K562 (cell line): Measurements from ENCODE around the gene SPAG16. TPM values are rescaled to one million over a fixed set of nuclear protein-coding genes. Genes with fewer than 3 reads are reported as not detected.

Source experiments
- ATAC-seq: fragments of 200-7000 bp; cut with Tn5 transposase; 3 replicates; pipeline ENCODE4 v1.9.1; 2020; ENCODE audit warnings: moderate library complexity
- BruUV-seq: library from RNA; stranded (reverse); fragments of 400-500 nt; replicated peaks from 2 replicates; lab custom pipeline; 2021; lab: Mats Ljungman, UMichigan
- CTCF ChIA-PET: fragments of 300-600 bp; formaldehyde crosslinking; extraction: SDS; loops from one replicate; lab custom pipeline; 2021; ENCODE audit warnings: low intra/inter-chr PET ratio; lab: Yijun Ruan, JAX
- POLR2A ChIA-PET: fragments of 300-600, 350-650 bp; sonication (Branson Sonifier 250); formaldehyde crosslinking; extraction: SDS; loops from one replicate; lab custom pipeline; 2021; ENCODE audit warnings: antibody characterized with exemption, inconsistent platforms; lab: Yijun Ruan, JAX
- DNase-seq, 4 experiments: peaks; one replicate each; pipeline versions ENCODE4 v3.0.0 to v3.0.0-alpha.2; 2011 to 2018; ENCODE audit warnings: low spot score in 3 of 4, mixed read lengths in 3 of 4; ENCODE audit errors: extremely low read depth in 1 of 4
- FAIRE-seq: peaks from 2 replicates; lab custom pipeline; 2011; peaks lifted over from hg19 to GRCh38; lab: Jason Lieb, UNC
- H2AFZ ChIP-seq: 2 replicates; pipeline ENCODE4 v1.6.0; 2011; ENCODE audit warnings: low read depth, low read length, control low read depth, inconsistent platforms
- H3K27ac ChIP-seq: fragments of 200-600 bp; 3 replicates; pipeline ENCODE4 v1.8.0; 2011; ENCODE audit warnings: low read depth, mild to moderate bottlenecking, control low read depth, inconsistent platforms, low read length, moderate library complexity, mixed read lengths; ENCODE audit errors: extremely low read depth
- H3K27me3 ChIP-seq, 2 experiments: fragments of 300-600 bp in 1 of 2; 2 replicates in 1 of 2; 3 replicates in 1 of 2; pipeline versions ENCODE4 v1.6.0 to v1.8.0; 2011; ENCODE audit warnings: inconsistent platforms in 2 of 2, low read length in 2 of 2, mild to moderate bottlenecking in 1 of 2, mixed read lengths in 1 of 2, moderate library complexity in 1 of 2; ENCODE audit not compliant: control insufficient read depth in 2 of 2, insufficient read depth in 2 of 2
- H3K36me3 ChIP-seq: fragments of 300-600 bp; 3 replicates; pipeline ENCODE4 v1.8.0; 2011; ENCODE audit warnings: mild to moderate bottlenecking, low read length, inconsistent platforms; ENCODE audit not compliant: control insufficient read depth, insufficient read depth
- H3K4me1 ChIP-seq, 2 experiments: fragments of 200-600 bp in 1 of 2; replicated peaks in 1 of 2; 2 replicates in 1 of 2; 3 replicates in 1 of 2; pipeline versions ENCODE4 v1.5.1 to v1.8.0; 2011; ENCODE audit warnings: inconsistent platforms in 2 of 2, low read length in 2 of 2, mild to moderate bottlenecking in 1 of 2, mixed read lengths in 1 of 2, moderate library complexity in 1 of 2; ENCODE audit not compliant: control insufficient read depth in 2 of 2, insufficient read depth in 2 of 2
- H3K4me2 ChIP-seq: 2 replicates; pipeline ENCODE4 v1.6.1; 2011; ENCODE audit warnings: low read length, control low read depth, inconsistent platforms, mixed read lengths; ENCODE audit not compliant: insufficient read depth
- H3K4me3 ChIP-seq: fragments of 200-600 bp; sonication (generic), shearing (Covaris generic); 2 replicates; pipeline ENCODE4 v1.5.1; 2016; ENCODE audit warnings: control low read depth, inconsistent platforms
- H3K79me2 ChIP-seq: fragments of 200-600 bp; 3 replicates; pipeline ENCODE4 v1.8.0; 2011; ENCODE audit warnings: low read length, inconsistent platforms; ENCODE audit not compliant: control insufficient read depth, insufficient read depth
- H3K9ac ChIP-seq, 2 experiments: 2 replicates each; pipeline versions ENCODE4 v1.6.0 to v1.6.1; 2011; ENCODE audit warnings: low read depth in 2 of 2, low read length in 2 of 2, control low read depth in 1 of 2, inconsistent platforms in 1 of 2, mild to moderate bottlenecking in 1 of 2, mixed read lengths in 1 of 2; ENCODE audit not compliant: insufficient read depth in 1 of 2
- H3K9me1 ChIP-seq: one replicate; pipeline ENCODE4 v1.6.0; 2011; ENCODE audit warnings: inconsistent platforms, mild to moderate bottlenecking, low read length, moderate library complexity; ENCODE audit not compliant: control insufficient read depth, insufficient read depth
- H3K9me3 ChIP-seq: replicated peaks from 2 replicates; pipeline ENCODE4 v1.5.1; 2011; ENCODE audit warnings: low read depth, low read length, inconsistent platforms; ENCODE audit not compliant: control insufficient read depth, insufficient read depth
- H4K20me1 ChIP-seq: replicated peaks from 2 replicates; pipeline ENCODE4 v1.6.1; 2011; ENCODE audit warnings: low read length, inconsistent platforms, mixed read lengths; ENCODE audit not compliant: control insufficient read depth, insufficient read depth
- BRD9 ChIP-seq: fragments of 450-650 bp; IDR thresholded peaks from 2 replicates; pipeline ENCODE4 v1.6.1; 2018; ENCODE audit warnings: low read depth; ENCODE audit not compliant: partially characterized antibody
- CHD4 ChIP-seq: fragments of 200-600 bp; sonication (generic); IDR thresholded peaks from 3 replicates; pipeline ENCODE4 v1.6.1; 2012; ENCODE audit warnings: low read depth, mild to moderate bottlenecking, mixed read lengths, low read length, inconsistent platforms; ENCODE audit not compliant: insufficient read depth, insufficient replicate concordance, poor library complexity, severe bottlenecking
- MXI1 ChIP-seq: IDR thresholded peaks from 2 replicates; pipeline ENCODE4 v1.6.1; 2011; ENCODE audit warnings: low read depth, mild to moderate bottlenecking, improper control_type of control experiment, low read length
- ZNF224 ChIP-seq: sonication (generic); formaldehyde crosslinking; IDR thresholded peaks from 2 replicates; pipeline ENCODE4 v1.8.0; 2022; ENCODE audit warnings: mild to moderate bottlenecking, missing genetic modification reagents
- WGBS: fragments of 100-300 bp; shearing (Covaris generic); methylation state at CpG from one replicate; pipeline ENCODE4 v1.1.6; 2016; ENCODE audit warnings: low coverage, mixed read lengths; ENCODE audit not compliant: insufficient coverage; ENCODE audit errors: missing lambda C conversion rate; 5-methylcytosine and 5-hydroxymethylcytosine counted together
- in situ Hi-C: fragments of 300-500 bp; cut with MboI; formaldehyde crosslinking; loops from 4 replicates; pipeline ENCODE4 v1.15.0; 2018; ENCODE audit warnings: inconsistent platforms, mixed read lengths
- intact Hi-C: fragments of 100-400 bp; cut with micrococcal nuclease; formaldehyde crosslinking; loops from 2 replicates; pipeline ENCODE4 v1.14.2; 2022
- polyA plus RNA-seq, 8 experiments: library from polyadenylated mRNA; depleted of rRNA in 4 of 8; stranded (reverse) in 5 of 8; unstranded in 3 of 8; fragments of >200 nt; fragmentation: Nextera tagmentation in 2 of 8; fragmentation: Illumina TruSeq in 1 of 8; extraction: Ambion mirVana in 2 of 8; extraction: Trizol in 1 of 8; gene quantifications; 2 replicates each; pipeline versions ENCODE4 v1.2.1 to v1.2.3, GENCODE V29; 2011 to 2014; ENCODE audit warnings: inconsistent platforms in 1 of 8, missing spikeins in 1 of 8
- total RNA-seq, 7 experiments: library from RNA; depleted of rRNA in 6 of 7; stranded (reverse); fragments of >200 nt in 6 of 7; fragmentation: Illumina TruSeq in 2 of 7; extraction: Trizol in 2 of 7; gene quantifications; 2 replicates each; pipeline versions ENCODE4 v1.2.1 to v1.2.3, GENCODE V29; 2011 to 2021; ENCODE audit warnings: low replicate concordance in 1 of 7
- TF ChIP-seq, protein P1 (sequence below): fragments of 250-450 bp; sonication (Bioruptor Pico); IDR thresholded peaks from 2 replicates; pipeline ENCODE4 v1.4.0; 2020; ENCODE audit warnings: mild to moderate bottlenecking, moderate library complexity, borderline replicate concordance

SPAG16 gene
- total and polyA plus RNA-seq, 9 of the 15 experiments (the other 6 are each of a cell fraction or from before 2014, with no cell fraction given) = 0.98 to 5.9 (median 3.5) TPM

DNA sequence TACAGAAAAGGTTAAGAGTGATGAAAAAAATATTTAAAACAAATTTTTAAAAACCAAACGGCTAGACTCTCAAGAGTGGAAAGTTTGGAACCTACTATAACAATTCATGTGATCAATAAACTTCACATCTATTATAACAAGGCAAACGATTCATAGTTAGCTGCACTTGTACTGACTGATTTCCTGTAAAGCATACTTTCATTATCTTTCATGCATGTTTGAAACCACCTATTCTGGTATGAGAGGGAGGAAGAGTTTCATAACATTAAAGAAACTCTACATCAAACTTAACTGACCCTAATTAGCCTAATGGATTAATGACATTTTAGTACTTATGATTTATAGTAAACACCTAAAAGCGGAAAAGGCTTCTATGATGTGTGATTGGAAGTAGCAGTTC is 1082.9 kb downstream of the SPAG16 start:
- Histone ChIP-seq H3K9me3 (no peaks in the 10 kb centered on the region), H4K20me1 (no peaks in the 10 kb centered on the region), H3K4me2 (no peak overlapping the region), H3K27ac (no peak overlapping the region), H2AFZ (no peak overlapping the region), H3K36me3 (no peaks in the 10 kb centered on the region), H3K27me3 (no peaks in the 10 kb centered on the region), H3K79me2 (no peaks in the 10 kb centered on the region), H3K9ac (no peak overlapping the region), H3K4me3 (no peak overlapping the region), H3K9me1 (no peaks in the 10 kb centered on the region), H3K4me1 (no peaks in the 10 kb centered on the region)
- FAIRE-seq = no peak
- DNase-seq = no peak
- no TSS peak for BruUV-seq
- no peak for ATAC-seq
- 0% methylated on average over 3 of the region's 3 CpGs for WGBS
- TF ChIP-seq MXI1 (no peak), CHD4 (no peak), BRD9 (no peak), ZNF224 (CRISPR knock-in tag) (no peak)
- TF ChIP-seq, protein P1, sequence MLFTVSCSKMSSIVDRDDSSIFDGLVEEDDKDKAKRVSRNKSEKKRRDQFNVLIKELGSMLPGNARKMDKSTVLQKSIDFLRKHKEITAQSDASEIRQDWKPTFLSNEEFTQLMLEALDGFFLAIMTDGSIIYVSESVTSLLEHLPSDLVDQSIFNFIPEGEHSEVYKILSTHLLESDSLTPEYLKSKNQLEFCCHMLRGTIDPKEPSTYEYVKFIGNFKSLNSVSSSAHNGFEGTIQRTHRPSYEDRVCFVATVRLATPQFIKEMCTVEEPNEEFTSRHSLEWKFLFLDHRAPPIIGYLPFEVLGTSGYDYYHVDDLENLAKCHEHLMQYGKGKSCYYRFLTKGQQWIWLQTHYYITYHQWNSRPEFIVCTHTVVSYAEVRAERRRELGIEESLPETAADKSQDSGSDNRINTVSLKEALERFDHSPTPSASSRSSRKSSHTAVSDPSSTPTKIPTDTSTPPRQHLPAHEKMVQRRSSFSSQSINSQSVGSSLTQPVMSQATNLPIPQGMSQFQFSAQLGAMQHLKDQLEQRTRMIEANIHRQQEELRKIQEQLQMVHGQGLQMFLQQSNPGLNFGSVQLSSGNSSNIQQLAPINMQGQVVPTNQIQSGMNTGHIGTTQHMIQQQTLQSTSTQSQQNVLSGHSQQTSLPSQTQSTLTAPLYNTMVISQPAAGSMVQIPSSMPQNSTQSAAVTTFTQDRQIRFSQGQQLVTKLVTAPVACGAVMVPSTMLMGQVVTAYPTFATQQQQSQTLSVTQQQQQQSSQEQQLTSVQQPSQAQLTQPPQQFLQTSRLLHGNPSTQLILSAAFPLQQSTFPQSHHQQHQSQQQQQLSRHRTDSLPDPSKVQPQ (CRISPR knock-in tag) = no peak
- in situ Hi-C loops = no loop called here
- ChIA-PET POLR2A (no interaction called here), CTCF (no interaction called here)
- intact Hi-C loops = no loop called here
